Measurements from ENCODE around the gene NOC4L. TPM values are rescaled to one million over a fixed set of nuclear protein-coding genes. Genes with fewer than 3 reads are reported as not detected.

The NOC4L gene
- total and polyA plus RNA-seq, 2 of the 4 experiments (the other 2 are of a cell fraction): 5.2 to 13.4 TPM

GRCh38 chr12:132151145-132151765 lies 7.0 kb downstream of the NOC4L start:
- Histone ChIP-seq H2AK5ac (ENCODE audit: low read depth, low read length) (no peak overlapping the region), H3K27me3 (ENCODE audit: control insufficient read depth, insufficient read depth, low read length) (no peaks in the 10 kb centered on the region), H3K9me1 (ENCODE audit: insufficient read depth, low read length) (0 out of 2 replicates have a peak, but pooled peaks cover 2% of the 10 kb centered on the region), H2BK120ac (ENCODE audit: low read depth, low read length) (no peak overlapping the region), H3K27ac (ENCODE audit: insufficient read depth, low read length) (no peak overlapping the region), H3K23ac (ENCODE audit: low read depth, low read length) (no peak overlapping the region), H4K91ac (ENCODE audit: insufficient read depth, low read depth, low read length) (no peak overlapping the region), H4K5ac (ENCODE audit: low read depth, low read length) (no peak overlapping the region), H3K4me1 (ENCODE audit: control insufficient read depth, insufficient read depth, low read length) (no peaks in the 10 kb centered on the region), H3K9me3 (ENCODE audit: control insufficient read depth, insufficient read depth, low read length) (no peaks in the 10 kb centered on the region), H3K9ac (ENCODE audit: low read depth, low read length) (no peak overlapping the region), H3K79me1 (ENCODE audit: low read depth in 1 of 2, low read length in 2 of 2) (peaks cover 5 to 10% of the 10 kb centered on the region in 2 experiments; a peak in 2 of 4 replicates), H2BK5ac (ENCODE audit: low read depth, low read length, poor library complexity, severe bottlenecking) (no peak overlapping the region), H3K36me3 (ENCODE audit: control insufficient read depth, insufficient read depth, low read length) (peaks cover 17% of the 10 kb centered on the region), H3K4me3 (ENCODE audit: insufficient read depth, low read depth, low read length) (no peak overlapping the region), H2BK20ac (ENCODE audit: low read depth, low read length) (no peak overlapping the region), H2BK15ac (ENCODE audit: low read depth, low read length) (no peak overlapping the region), H3K56ac (ENCODE audit: extremely low read depth, insufficient read depth, low read length) (no peak overlapping the region), H2AK9ac (replicated peaks; ENCODE audit: low read depth, low read length, poor library complexity) (no peak overlapping the region), H3K4ac (ENCODE audit: low read depth, low read length) (no peak overlapping the region), H4K8ac (ENCODE audit: low read depth in 2 of 2, low read length in 2 of 2) (no peak overlapping the region), H3K4me2 (ENCODE audit: low read depth, low read length) (no peak overlapping the region), H2AFZ (replicated peaks; ENCODE audit: low read length, poor library complexity) (no peak overlapping the region), H3K18ac (ENCODE audit: low read depth, low read length) (no peak overlapping the region), H3K14ac (replicated peaks; ENCODE audit: low read depth, low read length) (no peak overlapping the region), H4K20me1 (ENCODE audit: insufficient read depth, low read length) (peaks cover 13% of the 10 kb centered on the region)
- ChIA-PET CTCF (no interaction called here), POLR2A (ENCODE audit: unreplicated experiment) (no interaction called here)
- intact Hi-C loops (cut with micrococcal nuclease): loop anchor here (5.0 kb wide), 1 partner anchor 466 kb away; the partner anchor contains the start of gene P2RX2
- no peak for TF ChIP-seq MXI1 (IDR thresholded peaks at IDR 0.05; ENCODE audit: borderline replicate concordance, low read depth, low read length)
- no peak for TF ChIP-seq RFX5 (IDR thresholded peaks at IDR 0.05; ENCODE audit: low read depth, low read length)
- TF ChIP-seq RAD21 (IDR thresholded peaks at IDR 0.05; ENCODE audit: low read length): no peak
- TF ChIP-seq MAFK (IDR thresholded peaks at IDR 0.05; ENCODE audit: low read depth, low read length): no peak
- no peak for TF ChIP-seq CEBPB (IDR thresholded peaks at IDR 0.05; ENCODE audit: low read depth, low read length)
- TF ChIP-seq SMC3 (IDR thresholded peaks at IDR 0.05; ENCODE audit: low read depth, low read length): no peak
- in situ Hi-C loops (cut with MboI; ENCODE audit: low sequenced_read_pairs): loop anchor here (5.0 kb wide), 1 partner anchor 266 kb away; no protein-coding TSS in a partner anchor
- no peak for DNase-seq
- no peak for ATAC-seq (ENCODE audit: low read depth)
- 95% methylated on average over 20 of the region's 36 CpGs; no CpG with 5 or more reads in 1 of the 2 experiments for WGBS, 2 experiments (ENCODE audit: extremely low coverage in 2 of 2, insufficient read length in 1 of 2)
- dilution Hi-C loops (cut with HindIII; ENCODE audit: low sequenced_read_pairs, unreplicated experiment): no loop called here
- BruUV-seq (replicated peaks): no TSS peak
